DND-41 (cell line): ENCODE results near the gene CTRB1.
A peak's percentile ranks its signal among the peaks of the same experiment; 100 is the strongest.

Experiments
- ATAC-seq: fragments of 200-7000 bp; cut with Tn5 transposase; 3 replicates; pipeline ENCODE4 v1.9.1; 2021; ENCODE audit warnings: low read depth; ENCODE audit not compliant: insufficient read depth
- DNase-seq: peaks from one replicate; pipeline ENCODE4 v3.0.0-alpha.2; 2020
- H2AFZ ChIP-seq: 2 replicates; pipeline ENCODE4 v1.6.0; 2012; ENCODE audit warnings: low read depth, low read length
- H3K27ac ChIP-seq: 2 replicates; pipeline ENCODE4 v1.5.1; 2012; ENCODE audit warnings: low read length, inconsistent platforms
- H3K27me3 ChIP-seq: fragments of 200-600 bp; sonication (generic); 2 replicates; pipeline ENCODE4 v1.6.0; 2012; ENCODE audit warnings: low read length, mild to moderate bottlenecking, inconsistent platforms; ENCODE audit not compliant: insufficient read depth, poor library complexity
- H3K36me3 ChIP-seq: 2 replicates; pipeline ENCODE4 v1.5.1; 2012; ENCODE audit warnings: low read length, inconsistent platforms; ENCODE audit not compliant: insufficient read depth
- H3K4me1 ChIP-seq: 2 replicates; pipeline ENCODE4 v1.5.1; 2012; ENCODE audit warnings: mild to moderate bottlenecking, low read length; ENCODE audit not compliant: insufficient read depth
- H3K4me2 ChIP-seq: 2 replicates; pipeline ENCODE4 v1.6.0; 2012; ENCODE audit warnings: mild to moderate bottlenecking, moderate library complexity, low read length, inconsistent platforms; ENCODE audit not compliant: insufficient read depth
- H3K4me3 ChIP-seq, 2 experiments: fragments of 200-600 bp in 1 of 2; shearing (Covaris generic) in 1 of 2; 2 replicates each; pipeline ENCODE4 v1.5.1; 2012 to 2016; ENCODE audit warnings: inconsistent platforms in 2 of 2, low read length in 2 of 2, mild to moderate bottlenecking in 2 of 2, low read depth in 1 of 2, moderate library complexity in 1 of 2
- H3K79me2 ChIP-seq: 2 replicates; pipeline ENCODE4 v1.6.0; 2012; ENCODE audit warnings: low read length, inconsistent platforms; ENCODE audit not compliant: insufficient read depth
- H3K9ac ChIP-seq: 2 replicates; pipeline ENCODE4 v1.6.0; 2012; ENCODE audit warnings: low read depth, mild to moderate bottlenecking, inconsistent platforms, low read length, moderate library complexity
- H3K9me3 ChIP-seq: 2 replicates; pipeline ENCODE4 v1.5.1; 2012; ENCODE audit warnings: low read length, moderate library complexity, mild to moderate bottlenecking, inconsistent platforms; ENCODE audit not compliant: insufficient read depth, severe bottlenecking
- H4K20me1 ChIP-seq: 2 replicates; pipeline ENCODE4 v1.6.0; 2012; ENCODE audit warnings: low read length; ENCODE audit not compliant: insufficient read depth
- CTCF ChIP-seq: IDR thresholded peaks from 2 replicates; pipeline ENCODE4 v1.5.1; 2012; ENCODE audit warnings: borderline replicate concordance, low read length, moderate library complexity, mild to moderate bottlenecking; ENCODE audit not compliant: poor library complexity, severe bottlenecking; ENCODE audit errors: extremely low read depth
- EZH2 ChIP-seq: IDR thresholded peaks from 3 replicates; pipeline ENCODE4 v1.6.1; 2012; ENCODE audit warnings: borderline replicate concordance, low read depth, mild to moderate bottlenecking, moderate library complexity, low read length, inconsistent platforms; ENCODE audit not compliant: severe bottlenecking

CTRB1 gene

GRCh38 chr16:75175074-75175473 is 43.7 kb upstream of the CTRB1 start:
- Histone ChIP-seq H3K9me3 (peaks cover 26% of the 10 kb centered on the region), H2AFZ (no peak overlapping the region), H3K27me3 (no peaks in the 10 kb centered on the region), H3K36me3 (peaks cover 14% of the 10 kb centered on the region), H3K79me2 (no peaks in the 10 kb centered on the region), H3K27ac (no peak overlapping the region), H3K4me1 (no peaks in the 10 kb centered on the region), H3K4me3 (no peak overlapping the region), H3K4me2 (no peak overlapping the region), H4K20me1 (no peaks in the 10 kb centered on the region), H3K9ac (no peak overlapping the region)
- TF ChIP-seq CTCF, result no peak
- no peak for TF ChIP-seq EZH2
- DNase-seq, result no peak
- ATAC-seq, result peak; percentile 39; the same call in 2 of the 3 replicates

GRCh38 chr16:75176926-75177325 is 41.9 kb upstream of the CTRB1 start:
- no peaks in the 10 kb centered on the region for H3K27me3 ChIP-seq
- ATAC-seq (no peak), DNase-seq (no peak)
- H3K4me3 ChIP-seq, result no peak overlapping the region
- H3K27ac ChIP-seq, result no peak overlapping the region
- no peaks in the 10 kb centered on the region for H3K79me2 ChIP-seq
- no peak overlapping the region for H3K4me2 ChIP-seq
- no peak for TF ChIP-seq CTCF
- TF ChIP-seq EZH2, result no peak
- no peaks in the 10 kb centered on the region for H4K20me1 ChIP-seq
- no peaks in the 10 kb centered on the region for H3K4me1 ChIP-seq
- H2AFZ ChIP-seq, result no peak overlapping the region
- no peaks in the 10 kb centered on the region; the same call in 1 of the 2 replicates for H3K36me3 ChIP-seq
- no peak overlapping the region for H3K9ac ChIP-seq
- peaks cover 17% of the 10 kb centered on the region for H3K9me3 ChIP-seq

- DNase-seq (no peak), ATAC-seq (no peak)
- Histone ChIP-seq H2AFZ (no peak overlapping the region), H3K9me3 (peaks cover 13% of the 10 kb centered on the region), H3K27ac (no peak overlapping the region), H3K36me3 (no peaks in the 10 kb centered on the region), H3K4me2 (no peak overlapping the region), H4K20me1 (no peaks in the 10 kb centered on the region), H3K4me3 (no peak overlapping the region), H3K9ac (no peak overlapping the region), H3K27me3 (no peaks in the 10 kb centered on the region), H3K79me2 (no peaks in the 10 kb centered on the region), H3K4me1 (no peaks in the 10 kb centered on the region)
- TF ChIP-seq EZH2 (no peak), CTCF (no peak)
These were observed 39.6 kb upstream of the CTRB1 start for GRCh38 chr16:75179208-75179607.

GRCh38 chr16:75181630-75182029 is 37.2 kb upstream of the CTRB1 start:
- Histone ChIP-seq H3K36me3 (no peaks in the 10 kb centered on the region), H2AFZ (no peak overlapping the region), H3K4me3 (no peak overlapping the region), H3K27ac (no peak overlapping the region), H3K9me3 (peaks cover 3% of the 10 kb centered on the region), H3K4me1 (no peaks in the 10 kb centered on the region), H4K20me1 (no peaks in the 10 kb centered on the region), H3K9ac (no peak overlapping the region), H3K27me3 (no peaks in the 10 kb centered on the region), H3K79me2 (no peaks in the 10 kb centered on the region), H3K4me2 (no peak overlapping the region)
- TF ChIP-seq CTCF (no peak), EZH2 (no peak)
- no peak for DNase-seq
- no peak for ATAC-seq
